COR-L47 (cell line): Measurements from ENCODE around the gene SKAP2.

Experiments used
- DNase-seq: peaks from one replicate; lab custom pipeline; 2025; lab: John Stamatoyannopoulos, UW

SKAP2 gene

GRCh38 chr7:26664274-26664673 lies 200.1 kb downstream of the SKAP2 start:
- DNase-seq = no peak

DNA sequence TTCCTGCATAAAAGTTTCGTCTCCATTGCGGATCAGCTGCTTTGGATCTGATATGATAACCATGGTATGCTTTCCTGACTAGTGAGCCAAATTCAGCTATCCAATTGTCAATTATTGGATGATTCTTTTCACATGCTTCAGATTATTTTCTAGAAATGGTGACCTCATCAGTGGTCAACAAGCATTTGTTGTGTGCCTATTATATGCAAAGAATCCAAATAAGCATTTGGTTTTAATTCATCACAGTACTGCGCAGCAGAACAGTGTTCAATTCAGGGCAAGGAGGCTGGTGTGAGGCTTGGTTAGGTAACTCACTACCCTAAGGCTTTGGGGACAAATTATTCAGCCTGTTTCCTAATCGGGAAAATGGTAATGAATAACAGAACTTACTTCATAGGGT lies 200.5 kb downstream of the SKAP2 start:
- DNase-seq = no peak

- no peak for DNase-seq
Observed at GRCh38 chr7:26662646-26663045, 201.7 kb downstream of the SKAP2 start.

DNA sequence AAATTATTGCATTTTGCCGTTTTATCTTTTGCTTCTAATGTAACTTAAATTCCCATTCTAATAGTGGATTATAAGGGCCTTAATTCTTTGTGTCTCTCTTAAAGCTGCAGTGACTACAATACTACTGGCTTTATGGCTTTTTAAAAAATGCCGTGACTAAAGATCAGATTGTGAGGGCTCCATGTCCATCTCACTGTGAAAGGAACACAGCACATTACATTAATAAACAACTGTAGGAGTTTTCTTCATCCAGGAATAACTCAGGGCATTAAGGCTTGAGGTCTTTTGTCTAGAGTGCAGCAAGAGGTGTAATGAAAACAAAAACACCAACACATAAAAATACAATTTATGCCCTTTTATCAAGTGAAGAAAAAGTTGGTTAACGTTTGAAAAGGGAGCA lies 205.3 kb downstream of the SKAP2 start:
- no peak for DNase-seq

DNA sequence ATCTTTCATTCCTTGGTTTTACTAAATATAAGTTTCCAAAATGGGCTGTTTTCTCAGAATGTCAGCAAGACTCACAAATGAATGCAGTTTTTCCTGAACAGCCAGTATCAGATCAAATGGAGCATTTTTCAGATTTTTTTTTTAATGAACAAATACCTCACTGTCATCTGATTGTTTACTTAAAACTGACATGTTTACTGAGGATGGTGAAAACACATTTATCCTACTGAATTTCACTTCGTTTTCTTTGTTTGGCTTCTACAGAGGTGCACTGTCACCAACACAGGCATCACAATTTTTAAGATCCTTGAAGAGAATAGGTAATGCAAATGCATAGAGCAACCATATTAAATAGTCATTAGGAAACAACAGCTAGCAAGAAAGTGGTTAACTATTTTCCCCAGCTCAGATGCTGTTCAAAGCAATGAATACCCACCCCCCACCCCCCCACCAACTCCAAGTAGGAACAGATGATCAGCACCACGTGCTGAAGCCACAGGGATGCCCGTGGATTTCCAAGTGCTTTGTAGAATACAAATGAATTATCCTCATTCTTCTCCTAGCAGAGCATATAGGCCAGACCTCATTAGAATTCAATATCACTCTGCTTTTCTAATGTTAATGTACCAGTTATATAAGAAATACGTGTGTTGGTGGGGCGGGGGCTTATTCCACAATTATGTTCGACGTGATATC lies 205.9 kb downstream of the SKAP2 start:
- peak; percentile 74 for DNase-seq

GRCh38 chr7:26657686-26658388 lies 206.6 kb downstream of the SKAP2 start:
- peak; percentile 87 for DNase-seq

- DNase-seq = peak; percentile 60
Observed at GRCh38 chr7:26657206-26657641, 207.2 kb downstream of the SKAP2 start.

DNA sequence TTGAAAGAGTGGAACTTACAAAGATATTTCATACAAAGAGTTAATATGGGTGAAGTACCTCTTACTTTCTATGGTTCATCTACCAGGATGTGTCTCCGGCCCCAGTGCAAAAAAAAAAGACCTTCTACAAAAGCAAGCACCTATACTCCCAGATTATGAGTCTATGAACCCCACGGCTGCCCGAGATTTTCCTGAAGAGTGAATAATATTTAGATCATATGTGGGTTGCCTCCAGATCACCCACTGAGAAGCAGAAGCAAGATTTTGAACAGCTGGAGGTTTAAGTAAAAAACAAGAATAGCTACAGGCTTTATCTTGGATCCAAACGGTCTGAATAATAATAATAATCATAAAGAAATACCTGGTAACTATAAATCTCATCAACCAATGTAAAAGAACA lies 207.7 kb downstream of the SKAP2 start:
- no peak for DNase-seq

GRCh38 chr7:26655781-26656180 lies 208.6 kb downstream of the SKAP2 start:
- peak; percentile 27 for DNase-seq

GRCh38 chr7:26653430-26654399 lies 210.7 kb downstream of the SKAP2 start:
- peak; percentile 54 for DNase-seq

- no peak for DNase-seq
Observed at GRCh38 chr7:26652401-26653100, 211.8 kb downstream of the SKAP2 start.

GRCh38 chr7:26650103-26650502 lies 214.3 kb downstream of the SKAP2 start:
- no peak for DNase-seq

DNA sequence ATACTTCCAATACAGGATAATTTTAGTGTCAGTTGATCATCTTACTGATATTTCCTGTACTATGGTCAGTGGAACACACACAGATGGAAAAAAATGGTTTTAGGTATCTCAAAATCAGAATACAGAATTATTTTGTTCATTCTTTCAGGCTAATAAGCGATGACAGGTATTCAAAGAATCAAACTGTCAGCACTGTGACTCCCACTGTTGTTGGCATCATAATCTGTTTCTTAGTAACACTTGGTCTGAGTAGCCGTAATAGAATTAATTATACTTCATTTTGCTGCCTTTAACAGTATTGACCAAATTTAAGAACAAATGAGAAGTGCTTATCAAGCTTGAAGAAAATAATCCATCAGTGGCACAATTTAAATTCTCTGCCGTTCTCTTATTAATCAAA lies 215.0 kb downstream of the SKAP2 start:
- no peak for DNase-seq

DNA sequence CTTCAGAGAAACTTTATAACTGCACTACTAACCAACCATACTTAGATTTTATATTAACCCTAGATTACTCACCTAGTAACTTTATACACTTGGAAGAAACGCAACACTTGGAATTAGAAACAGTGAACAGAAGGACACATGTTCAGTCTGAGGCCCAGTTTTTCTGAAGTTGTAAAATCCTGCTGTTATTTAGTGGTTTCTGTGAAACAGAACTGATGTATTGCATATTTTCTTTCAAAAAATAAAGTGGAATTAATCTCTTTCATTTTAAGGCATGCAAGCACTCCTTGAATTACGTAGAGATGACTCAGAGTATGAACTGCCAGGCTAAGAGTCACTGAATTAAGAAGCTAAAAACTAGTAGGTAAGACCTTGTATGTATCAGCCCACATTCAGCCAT lies 215.8 kb downstream of the SKAP2 start:
- DNase-seq = no peak

GRCh38 chr7:26646336-26647048 lies 217.9 kb downstream of the SKAP2 start:
- DNase-seq = no peak

- DNase-seq = no peak
Observed at GRCh38 chr7:26645121-26645520, 219.3 kb downstream of the SKAP2 start.

GRCh38 chr7:26642416-26642815 lies 222.0 kb downstream of the SKAP2 start:
- no peak for DNase-seq

DNA sequence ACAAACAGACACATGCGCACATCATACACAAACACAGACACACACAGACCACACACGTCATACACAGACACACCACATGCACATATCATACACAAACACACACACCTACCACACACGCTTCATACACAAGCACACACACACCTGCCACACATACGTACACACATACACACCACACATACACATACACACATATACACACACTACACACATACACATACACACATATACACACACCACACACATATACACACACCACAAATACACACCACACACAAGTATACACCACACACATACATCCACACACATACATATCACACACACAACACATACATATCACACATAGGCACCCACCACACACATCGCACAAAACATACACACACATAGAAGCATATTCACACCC lies 224.7 kb downstream of the SKAP2 start:
- DNase-seq = no peak

- DNase-seq = no peak
Observed at GRCh38 chr7:26639111-26639510, 225.3 kb downstream of the SKAP2 start.

DNA sequence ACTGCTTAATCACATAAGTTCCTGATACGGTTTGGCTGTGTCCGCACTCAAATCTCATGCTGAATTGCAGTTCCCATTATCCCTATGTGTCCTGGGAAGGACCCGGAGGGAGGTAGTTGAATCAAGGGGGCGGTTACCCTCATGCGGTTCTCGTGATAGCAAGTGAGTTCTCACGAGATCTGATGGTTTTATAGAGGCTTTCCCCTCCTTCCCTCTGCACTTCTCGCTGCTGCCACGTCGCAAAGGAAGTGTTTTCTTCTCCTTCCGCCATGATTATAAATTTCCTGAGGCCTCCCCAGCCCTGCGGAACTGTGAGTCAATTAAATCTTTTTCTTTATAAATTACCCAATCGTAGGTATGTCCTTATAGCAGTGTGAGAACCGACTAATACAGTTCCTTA lies 226.2 kb downstream of the SKAP2 start:
- DNase-seq = no peak

GRCh38 chr7:26637610-26638009 lies 226.8 kb downstream of the SKAP2 start:
- no peak for DNase-seq
